Fibroblast of lung (primary cell): ENCODE results near the gene NFE2.

Experiments
- CTCF ChIP-seq, 2 donors: IDR thresholded peaks in 1 of 2; conservative IDR thresholded peaks in 1 of 2; 1 replicate in 1 of 2; 2 replicates in 1 of 2; pipeline ENCODE4 v1.5.1; 2011 to 2012; ENCODE audit warnings: low read length in 2 of 2, control low read depth in 1 of 2, inconsistent platforms in 1 of 2, low read depth in 1 of 2, mild to moderate bottlenecking in 1 of 2
- EZH2 ChIP-seq: IDR thresholded peaks from 2 replicates; pipeline ENCODE4 v1.5.1; 2012; ENCODE audit warnings: low read length, control low read depth, mild to moderate bottlenecking; ENCODE audit errors: missing control alignments

- TF ChIP-seq EZH2 (no peak), CTCF (conservative IDR thresholded peaks at IDR 0.05 in 1 of 2, IDR thresholded peaks at IDR 0.05 in 1 of 2; ENCODE audit: low read depth in 1 of 2, low read length in 2 of 2) (no peak)
Observed at GRCh38 chr12:54303640-54304039, 2.8 kb upstream of the NFE2 start.
